A673 (cell line): ENCODE measurements around the gene GPD1L.

Experiments used
- CTCF ChIP-seq: fragments of 300-800, 200-600 bp; sonication (generic); conservative IDR thresholded peaks from 2 replicates; pipeline ENCODE4 v1.5.1; 2017; ENCODE audit warnings: low read depth, mild to moderate bottlenecking, antibody characterized with exemption, low read length, moderate library complexity, mixed read lengths
- EZH2 ChIP-seq: fragments of 200-600 bp; sonication (generic); IDR thresholded peaks from 2 replicates; pipeline ENCODE4 v1.6.1; 2017; ENCODE audit warnings: borderline replicate concordance, low read depth, mild to moderate bottlenecking, mixed read lengths, antibody characterized with exemption, low read length; ENCODE audit not compliant: poor library complexity, severe bottlenecking

GRCh38 chr3:32160706-32161214 lies 54.3 kb downstream of the GPD1L start:
- TF ChIP-seq CTCF: no peak
- no peak for TF ChIP-seq EZH2
